Measurements from ENCODE around the gene KDM1A. TPM values are rescaled to one million over a fixed set of nuclear protein-coding genes. Genes with fewer than 3 reads are reported as not detected.

Gene KDM1A
- total RNA-seq, 2 donors from 2014 or later: 23.4 to 44.1 TPM

GRCh38 chr1:23118407-23118806 is 99.1 kb downstream of the KDM1A start:
- TF ChIP-seq CTCF (IDR thresholded peaks at IDR 0.05): no peak
- no peak overlapping the region for H3K27ac ChIP-seq
- ATAC-seq (ENCODE audit: insufficient number of reproducible peaks, low FRiP score, low read depth): no peak
- H3K4me3 ChIP-seq: no peak overlapping the region
- no peaks in the 10 kb centered on the region for H3K36me3 ChIP-seq
- peaks cover 48 to 59% of the 10 kb centered on the region in 2 donors for H3K4me1 ChIP-seq (ENCODE audit: control insufficient read depth in 1 of 2, low read depth in 2 of 2)
- H3K9me3 ChIP-seq: no peaks in the 10 kb centered on the region
- no peaks in the 10 kb centered on the region for H3K27me3 ChIP-seq (replicated peaks; ENCODE audit: insufficient read depth)
- no peak for DNase-seq (ENCODE audit: low spot score)

DNA sequence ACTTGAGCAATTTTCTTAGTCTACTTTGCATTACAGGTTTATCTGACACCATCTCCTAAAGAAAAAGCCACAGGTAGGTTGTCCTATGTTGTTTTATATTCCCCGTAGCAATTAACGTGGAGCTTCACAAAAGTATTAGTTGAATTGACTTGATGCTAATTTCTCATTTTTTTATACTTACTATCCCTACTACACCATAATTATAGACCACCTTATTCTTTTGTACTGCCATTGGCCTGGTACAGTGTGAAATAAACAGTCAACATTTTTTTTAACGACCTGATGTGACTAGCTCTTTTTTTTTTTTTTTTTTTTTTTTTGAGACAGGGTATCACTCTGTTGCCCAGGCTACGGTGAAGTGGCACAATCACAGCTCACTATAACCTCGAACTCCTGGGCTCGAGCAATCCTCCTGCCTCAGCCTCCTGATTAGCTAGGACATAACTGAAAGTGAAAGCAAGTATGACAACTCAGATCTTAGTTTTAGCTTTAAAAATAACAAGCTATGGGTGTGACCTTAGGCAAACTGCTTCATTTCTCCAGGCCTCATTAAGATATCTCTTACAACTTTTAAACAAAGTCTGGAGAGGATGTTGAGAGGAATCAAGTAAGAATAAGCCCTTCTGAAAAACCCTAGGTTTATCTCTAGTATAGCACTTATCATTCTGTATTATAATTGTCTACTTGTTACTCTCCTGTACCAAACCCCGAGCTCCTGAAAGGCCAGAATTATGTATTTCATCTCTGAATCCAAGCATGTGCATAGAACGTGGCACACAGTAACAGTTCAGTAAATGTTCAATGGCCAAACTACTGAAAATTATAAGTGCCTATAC is 99.9 kb downstream of the KDM1A start:
- H3K4me3 ChIP-seq: peak overlapping the region; percentile 57
- no peaks in the 10 kb centered on the region for H3K9me3 ChIP-seq
- no peak for TF ChIP-seq CTCF (IDR thresholded peaks at IDR 0.05)
- H3K27ac ChIP-seq: peak overlapping the region in 1 of 2 donors; percentile 22
- peaks cover 42 to 60% of the 10 kb centered on the region in 2 donors for H3K4me1 ChIP-seq (ENCODE audit: control insufficient read depth in 1 of 2, low read depth in 2 of 2)
- no peaks in the 10 kb centered on the region for H3K27me3 ChIP-seq (replicated peaks; ENCODE audit: insufficient read depth)
- DNase-seq (ENCODE audit: low spot score) (no peak), ATAC-seq (ENCODE audit: insufficient number of reproducible peaks, low FRiP score, low read depth) (no peak)
- H3K36me3 ChIP-seq: no peaks in the 10 kb centered on the region

GRCh38 chr1:23120383-23120782 is 101.1 kb downstream of the KDM1A start:
- no peak overlapping the region for H3K27ac ChIP-seq
- H3K4me3 ChIP-seq: no peak overlapping the region
- ATAC-seq (ENCODE audit: insufficient number of reproducible peaks, low FRiP score, low read depth) (no peak), DNase-seq (ENCODE audit: low spot score) (no peak)
- H3K9me3 ChIP-seq: no peaks in the 10 kb centered on the region
- TF ChIP-seq CTCF (IDR thresholded peaks at IDR 0.05): no peak
- H3K36me3 ChIP-seq: no peaks in the 10 kb centered on the region
- H3K4me1 ChIP-seq (ENCODE audit: control insufficient read depth in 1 of 2, low read depth in 2 of 2): peaks cover 37 to 62% of the 10 kb centered on the region in 2 donors
- no peaks in the 10 kb centered on the region for H3K27me3 ChIP-seq (replicated peaks; ENCODE audit: insufficient read depth)

- DNase-seq (ENCODE audit: low spot score): no peak
- TF ChIP-seq CTCF (IDR thresholded peaks at IDR 0.05): no peak
- H3K4me3 ChIP-seq: peak overlapping the region; percentile 51
Measured at GRCh38 chr1:23122023-23122748, 102.9 kb downstream of the KDM1A start.

GRCh38 chr1:23122796-23123195 is 103.5 kb downstream of the KDM1A start:
- peaks cover 41 to 80% of the 10 kb centered on the region in 2 donors for H3K4me1 ChIP-seq (ENCODE audit: control insufficient read depth in 1 of 2, low read depth in 2 of 2)
- no peak for TF ChIP-seq CTCF (IDR thresholded peaks at IDR 0.05)
- peak overlapping the region; percentile 35 to 71 for H3K27ac ChIP-seq

More at GRCh38 chr1:23122023-23122748, 102.9 kb downstream of the KDM1A start:
- H3K36me3 ChIP-seq: no peaks in the 10 kb centered on the region
- H3K4me1 ChIP-seq (ENCODE audit: control insufficient read depth in 1 of 2, low read depth in 2 of 2): peaks cover 45 to 78% of the 10 kb centered on the region in 2 donors
- H3K9me3 ChIP-seq: no peaks in the 10 kb centered on the region
- peak overlapping the region; percentile 51 to 71 for H3K27ac ChIP-seq
- H3K27me3 ChIP-seq (replicated peaks; ENCODE audit: insufficient read depth): no peaks in the 10 kb centered on the region
- peak; percentile 62 for ATAC-seq (ENCODE audit: insufficient number of reproducible peaks, low FRiP score, low read depth)

More at GRCh38 chr1:23122796-23123195, 103.5 kb downstream of the KDM1A start:
- peak overlapping the region; percentile 51 for H3K4me3 ChIP-seq
- ATAC-seq (ENCODE audit: insufficient number of reproducible peaks, low FRiP score, low read depth) (no peak), DNase-seq (ENCODE audit: low spot score) (no peak)
- H3K9me3 ChIP-seq: no peaks in the 10 kb centered on the region
- H3K36me3 ChIP-seq: no peaks in the 10 kb centered on the region
- H3K27me3 ChIP-seq (replicated peaks; ENCODE audit: insufficient read depth): no peaks in the 10 kb centered on the region

Data from thoracic aorta (tissue), 2 donors.